Endodermal cell (in vitro differentiated cells): ENCODE measurements around the gene FBXO2. TPM values are rescaled to one million over a fixed set of nuclear protein-coding genes. Genes with fewer than 3 reads are reported as not detected.

ENCODE experiments used
- DNase-seq: peaks from one replicate; pipeline ENCODE4 v3.0.0-alpha.2; 2017
- H3K27ac ChIP-seq: 2 replicates; pipeline ENCODE4 v1.5.1; 2013; ENCODE audit warnings: mild to moderate bottlenecking, low read depth, low read length, moderate library complexity
- H3K27me3 ChIP-seq: 2 replicates; pipeline ENCODE4 v1.6.1; 2013; ENCODE audit warnings: mild to moderate bottlenecking, low read length, moderate library complexity; ENCODE audit not compliant: insufficient read depth, control insufficient read depth, poor library complexity, severe bottlenecking
- H3K36me3 ChIP-seq: 2 replicates; pipeline ENCODE4 v1.7.0; 2013; ENCODE audit warnings: mild to moderate bottlenecking, low read length, moderate library complexity; ENCODE audit not compliant: control insufficient read depth, insufficient read depth
- H3K4me1 ChIP-seq: one replicate; pipeline ENCODE4 v1.7.0; 2013; ENCODE audit warnings: low read length; ENCODE audit not compliant: control insufficient read depth, insufficient read depth
- H3K4me3 ChIP-seq: 2 replicates; pipeline ENCODE4 v1.5.1; 2013; ENCODE audit warnings: mild to moderate bottlenecking, low read length, moderate library complexity
- H3K9ac ChIP-seq: 2 replicates; pipeline ENCODE4 v1.6.1; 2013; ENCODE audit warnings: mild to moderate bottlenecking, low read length, moderate library complexity; ENCODE audit not compliant: poor library complexity, severe bottlenecking; ENCODE audit errors: extremely low read depth
- H3K9me3 ChIP-seq: 2 replicates; pipeline ENCODE4 v1.6.1; 2013; ENCODE audit warnings: mild to moderate bottlenecking, low read length, moderate library complexity; ENCODE audit not compliant: control insufficient read depth
- H3K27ac Mint-ChIP-seq: 2 replicates; pipeline ENCODE4 v1.8.0; 2020; ENCODE audit warnings: mixed read lengths
- H3K27me3 Mint-ChIP-seq: 2 replicates; pipeline ENCODE4 v1.8.0; 2021; ENCODE audit warnings: mild to moderate bottlenecking, mixed read lengths; ENCODE audit not compliant: insufficient read depth
- H3K36me3 Mint-ChIP-seq: 2 replicates; pipeline ENCODE4 v1.8.0; 2020; ENCODE audit warnings: low read depth, mixed read lengths
- H3K4me1 Mint-ChIP-seq: 2 replicates; pipeline ENCODE4 v1.8.0; 2020; ENCODE audit warnings: mixed read lengths
- H3K4me3 Mint-ChIP-seq: 2 replicates; pipeline ENCODE4 v1.8.0; 2020; ENCODE audit warnings: mild to moderate bottlenecking, moderate library complexity, mixed read lengths
- H3K9me3 Mint-ChIP-seq: 2 replicates; pipeline ENCODE4 v1.8.0; 2020; ENCODE audit warnings: mild to moderate bottlenecking, mixed read lengths
- WGBS, 2 experiments: methylation state at CpG; one replicate each; pipeline versions ENCODE4 v1.1.5 to v1.1.7; 2013; ENCODE audit warnings: missing lambda C conversion rate in 2 of 2, mixed read lengths in 1 of 2; ENCODE audit not compliant: insufficient coverage in 1 of 2, insufficient read length in 1 of 2; 5-methylcytosine and 5-hydroxymethylcytosine counted together
- total RNA-seq, 2 donors: library from RNA; stranded (reverse); fragmentation: NEBNext Ultra II Directional in 1 of 2; extraction: Animal tissue kit (Norgen Biotek cat#: 25700) in 1 of 2; gene quantifications; 2 replicates in 1 of 2; 3 replicates in 1 of 2; pipeline ENCODE4 v1.2.1, GENCODE V29; 2021
- TF ChIP-seq, protein P1 (sequence below): fragments of 200-600 bp; sonication (generic); conservative IDR thresholded peaks from 2 replicates; pipeline ENCODE4 v1.5.0; 2021; ENCODE audit warnings: antibody characterized with exemption, mild to moderate bottlenecking

Gene FBXO2
- total RNA-seq, 2 donors from 2014 or later = 14.1 to 32.0 TPM

GRCh38 chr1:11653861-11654136 is 430 bp downstream of the FBXO2 start:
- H3K9me3 Mint-ChIP-seq = no peaks in the 10 kb centered on the region
- WGBS, 2 experiments = 38 to 61% methylated on average over 5 to 7 of the region's 7 CpGs
- peaks cover 2% of the 10 kb centered on the region for H3K4me1 Mint-ChIP-seq
- no peaks in the 10 kb centered on the region for H3K9me3 ChIP-seq
- TF ChIP-seq, protein P1, sequence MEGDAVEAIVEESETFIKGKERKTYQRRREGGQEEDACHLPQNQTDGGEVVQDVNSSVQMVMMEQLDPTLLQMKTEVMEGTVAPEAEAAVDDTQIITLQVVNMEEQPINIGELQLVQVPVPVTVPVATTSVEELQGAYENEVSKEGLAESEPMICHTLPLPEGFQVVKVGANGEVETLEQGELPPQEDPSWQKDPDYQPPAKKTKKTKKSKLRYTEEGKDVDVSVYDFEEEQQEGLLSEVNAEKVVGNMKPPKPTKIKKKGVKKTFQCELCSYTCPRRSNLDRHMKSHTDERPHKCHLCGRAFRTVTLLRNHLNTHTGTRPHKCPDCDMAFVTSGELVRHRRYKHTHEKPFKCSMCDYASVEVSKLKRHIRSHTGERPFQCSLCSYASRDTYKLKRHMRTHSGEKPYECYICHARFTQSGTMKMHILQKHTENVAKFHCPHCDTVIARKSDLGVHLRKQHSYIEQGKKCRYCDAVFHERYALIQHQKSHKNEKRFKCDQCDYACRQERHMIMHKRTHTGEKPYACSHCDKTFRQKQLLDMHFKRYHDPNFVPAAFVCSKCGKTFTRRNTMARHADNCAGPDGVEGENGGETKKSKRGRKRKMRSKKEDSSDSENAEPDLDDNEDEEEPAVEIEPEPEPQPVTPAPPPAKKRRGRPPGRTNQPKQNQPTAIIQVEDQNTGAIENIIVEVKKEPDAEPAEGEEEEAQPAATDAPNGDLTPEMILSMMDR = no peak
- peaks cover 49% of the 10 kb centered on the region for H3K27me3 Mint-ChIP-seq
- H3K9ac ChIP-seq = no peak overlapping the region
- peak overlapping the region; percentile 59 for H3K4me3 Mint-ChIP-seq
- peaks cover 55% of the 10 kb centered on the region for H3K27me3 ChIP-seq
- no peak overlapping the region for H3K27ac Mint-ChIP-seq
- no peak for DNase-seq
- peaks cover 7% of the 10 kb centered on the region for H3K36me3 ChIP-seq
- H3K4me1 ChIP-seq = peaks cover 7% of the 10 kb centered on the region
- peaks cover 17% of the 10 kb centered on the region for H3K36me3 Mint-ChIP-seq
- H3K27ac ChIP-seq = no peak overlapping the region
- H3K4me3 ChIP-seq = peak overlapping the region; percentile 45

- Histone ChIP-seq H3K36me3 (peaks cover 7% of the 10 kb centered on the region), H3K9me3 (no peaks in the 10 kb centered on the region), H3K4me3 (no peak overlapping the region), H3K4me1 (peaks cover 7% of the 10 kb centered on the region), H3K27ac (no peak overlapping the region), H3K27me3 (peaks cover 59% of the 10 kb centered on the region), H3K9ac (no peak overlapping the region)
- peaks cover 2% of the 10 kb centered on the region for H3K4me1 Mint-ChIP-seq
- peaks cover 14% of the 10 kb centered on the region for H3K36me3 Mint-ChIP-seq
- H3K9me3 Mint-ChIP-seq = no peaks in the 10 kb centered on the region
- no peak overlapping the region for H3K27ac Mint-ChIP-seq
- peaks cover 49% of the 10 kb centered on the region for H3K27me3 Mint-ChIP-seq
- DNase-seq = peak; percentile 76
- TF ChIP-seq, protein P1 = no peak
- 69 to 95% methylated on average over 4 to 17 of the region's 17 CpGs for WGBS, 2 experiments
- H3K4me3 Mint-ChIP-seq = peak overlapping the region; percentile 59
Measured at GRCh38 chr1:11653101-11653860, 948 bp downstream of the FBXO2 start.

DNA sequence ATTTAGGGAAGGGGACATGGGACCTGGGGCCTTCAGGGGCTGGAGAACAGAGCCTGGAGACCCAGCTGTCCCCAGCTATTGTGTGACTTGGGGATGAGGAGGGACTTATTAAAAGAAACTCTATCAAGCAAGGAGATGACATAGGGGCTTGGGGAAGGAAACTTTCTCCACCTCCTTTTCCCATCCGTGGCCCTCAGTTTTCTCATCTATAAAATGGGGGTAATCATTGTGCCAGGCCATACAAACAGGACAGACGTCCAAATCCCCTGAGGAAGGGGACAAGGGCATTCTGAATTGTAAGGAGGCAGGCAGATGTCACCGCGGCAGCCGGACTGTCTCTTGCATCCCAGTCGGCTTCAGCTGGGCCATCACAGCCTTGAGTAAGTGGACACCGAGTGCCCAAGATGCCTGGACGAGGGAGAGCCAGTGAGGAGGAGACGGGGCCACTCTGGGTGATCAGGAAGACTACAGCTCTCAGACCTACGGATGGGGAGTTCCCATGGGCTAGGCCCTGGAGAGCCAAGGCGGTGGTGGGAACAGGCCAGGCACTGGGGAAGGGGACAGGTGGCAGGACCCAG is 1.9 kb downstream of the FBXO2 start:
- H3K27me3 Mint-ChIP-seq = peaks cover 49% of the 10 kb centered on the region
- peaks cover 8% of the 10 kb centered on the region for H3K36me3 Mint-ChIP-seq
- H3K4me3 Mint-ChIP-seq = no peak overlapping the region
- 90 to 93% methylated on average over 10 to 11 of the region's 11 CpGs for WGBS, 2 experiments
- no peak overlapping the region for H3K27ac Mint-ChIP-seq
- H3K4me1 Mint-ChIP-seq = peaks cover 2% of the 10 kb centered on the region
- no peak for DNase-seq
- Histone ChIP-seq H3K9ac (no peak overlapping the region), H3K36me3 (peaks cover 6% of the 10 kb centered on the region), H3K9me3 (no peaks in the 10 kb centered on the region), H3K4me3 (no peak overlapping the region), H3K27me3 (peaks cover 65% of the 10 kb centered on the region), H3K27ac (no peak overlapping the region), H3K4me1 (peaks cover 7% of the 10 kb centered on the region)
- no peaks in the 10 kb centered on the region for H3K9me3 Mint-ChIP-seq
- TF ChIP-seq, protein P1 = no peak
